ENCODE measurements around the gene KDM6B.

KDM6B gene

DNA sequence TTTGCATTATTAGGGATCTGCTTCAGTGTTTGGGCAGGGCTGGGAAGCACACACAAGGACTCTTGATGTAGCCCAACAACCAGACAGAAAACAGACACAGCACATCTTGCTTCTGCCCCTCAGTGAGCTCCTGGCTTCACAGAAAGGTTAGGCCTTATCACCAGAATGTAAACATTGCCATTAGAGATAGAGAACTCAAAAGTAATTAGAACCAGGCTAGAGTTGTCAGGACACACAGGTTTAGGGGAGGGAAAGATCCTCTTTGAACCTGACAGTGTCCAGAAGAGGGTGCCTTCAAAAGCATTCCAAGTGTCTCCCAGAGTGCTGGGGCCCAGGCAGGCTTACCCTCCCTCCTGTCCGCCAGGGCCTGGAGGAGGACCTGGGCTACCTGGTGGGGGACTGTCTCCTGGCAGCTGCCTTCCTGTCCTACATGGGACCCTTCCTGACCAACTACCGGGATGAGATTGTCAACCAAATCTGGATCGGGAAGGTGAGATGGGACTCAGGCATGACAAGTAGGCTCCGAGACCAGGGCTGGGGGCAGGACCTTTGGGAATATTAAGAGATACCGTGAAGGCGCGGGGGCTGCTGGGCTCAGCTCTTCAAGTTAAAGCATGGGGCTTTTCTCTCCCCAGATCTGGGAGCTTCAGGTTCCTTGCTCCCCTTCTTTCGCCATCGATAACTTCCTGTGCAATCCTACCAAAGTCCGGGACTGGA lies 16.9 kb upstream of the KDM6B start:
- TF ChIP-seq GATA3 (IDR thresholded peaks at IDR 0.05; ENCODE audit: low read depth, low read length) (no peak), GATA2 (IDR thresholded peaks at IDR 0.05; ENCODE audit: low read depth, low read length) (no peak)

DNA sequence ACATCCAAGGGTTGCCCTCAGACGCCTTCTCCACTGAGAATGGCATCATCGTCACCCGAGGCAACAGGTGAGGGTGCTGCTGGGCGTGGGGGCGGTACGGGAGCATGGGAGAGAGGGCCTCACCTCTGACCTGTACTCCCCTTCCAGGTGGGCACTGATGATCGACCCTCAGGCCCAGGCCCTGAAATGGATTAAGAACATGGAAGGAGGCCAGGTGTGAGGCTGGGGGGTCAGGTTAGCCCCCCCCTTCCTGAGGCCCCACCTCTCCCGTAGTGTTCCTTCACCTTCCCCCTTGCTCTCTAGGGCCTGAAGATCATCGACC lies 16.4 kb upstream of the KDM6B start:
- no peak for TF ChIP-seq GATA3 (IDR thresholded peaks at IDR 0.05; ENCODE audit: low read depth, low read length)
- no peak for TF ChIP-seq GATA2 (IDR thresholded peaks at IDR 0.05; ENCODE audit: low read depth, low read length)

DNA sequence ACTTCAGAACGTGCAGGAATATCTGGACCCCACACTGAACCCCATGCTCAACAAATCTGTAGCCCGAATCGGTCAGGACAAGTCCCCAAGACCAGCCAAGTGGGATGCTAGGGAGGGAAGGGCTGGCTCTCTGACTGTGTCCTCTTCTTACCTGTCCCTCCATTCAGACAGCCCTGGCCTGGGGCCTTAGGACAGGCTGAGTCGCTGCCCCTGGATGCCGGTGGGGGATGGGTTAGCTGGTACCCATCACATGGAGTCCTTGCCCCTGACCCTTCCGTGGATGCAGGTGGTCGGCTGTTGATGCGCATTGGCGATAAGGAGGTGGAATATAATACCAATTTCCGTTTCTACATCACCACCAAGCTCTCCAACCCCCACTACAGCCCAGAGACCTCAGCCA lies 16.0 kb upstream of the KDM6B start:
- TF ChIP-seq GATA3 (IDR thresholded peaks at IDR 0.05; ENCODE audit: low read depth, low read length) (no peak), GATA2 (IDR thresholded peaks at IDR 0.05; ENCODE audit: low read depth, low read length) (no peak)

DNA sequence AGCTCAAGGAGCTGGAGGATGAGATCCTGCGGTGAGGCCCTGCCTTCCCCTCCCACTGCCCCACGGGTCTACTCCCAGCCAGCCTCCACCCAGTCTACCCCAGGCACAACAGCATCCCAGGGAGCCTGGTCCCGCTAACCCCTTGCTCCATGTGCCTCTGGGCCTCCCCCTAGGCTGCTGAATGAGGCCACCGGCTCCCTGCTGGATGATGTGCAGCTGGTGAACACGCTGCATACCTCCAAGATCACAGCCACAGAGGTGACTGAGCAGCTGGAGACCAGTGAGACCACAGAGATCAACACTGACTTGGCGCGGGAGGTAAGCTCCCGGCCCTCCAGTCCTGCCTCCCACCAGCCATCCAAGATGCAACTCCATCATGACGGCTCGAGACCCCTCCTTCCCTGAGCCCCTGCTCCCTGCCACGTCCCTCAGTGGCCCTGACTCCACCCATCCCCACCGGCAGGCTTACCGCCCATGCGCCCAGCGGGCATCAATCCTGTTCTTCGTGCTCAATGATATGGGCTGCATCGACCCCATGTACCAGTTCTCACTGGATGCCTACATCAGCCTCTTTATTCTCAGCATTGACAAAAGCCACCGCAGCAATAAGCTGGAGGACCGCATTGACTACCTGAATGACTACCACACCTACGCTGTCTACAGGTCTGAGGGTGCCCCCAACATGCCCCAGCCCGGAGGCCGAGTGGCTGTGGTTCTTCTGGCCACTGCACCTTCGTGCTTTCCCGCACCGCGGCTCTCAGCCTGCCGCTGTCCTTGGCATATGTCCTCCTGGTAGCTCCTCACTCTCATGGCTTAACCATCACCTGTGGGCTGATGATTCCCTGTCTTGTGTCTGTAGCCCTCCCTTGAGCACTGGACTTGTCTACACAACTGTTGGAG lies 15.0 kb upstream of the KDM6B start:
- TF ChIP-seq GATA3 (IDR thresholded peaks at IDR 0.05; ENCODE audit: low read depth, low read length) (no peak), GATA2 (IDR thresholded peaks at IDR 0.05; ENCODE audit: low read depth, low read length) (no peak)

DNA sequence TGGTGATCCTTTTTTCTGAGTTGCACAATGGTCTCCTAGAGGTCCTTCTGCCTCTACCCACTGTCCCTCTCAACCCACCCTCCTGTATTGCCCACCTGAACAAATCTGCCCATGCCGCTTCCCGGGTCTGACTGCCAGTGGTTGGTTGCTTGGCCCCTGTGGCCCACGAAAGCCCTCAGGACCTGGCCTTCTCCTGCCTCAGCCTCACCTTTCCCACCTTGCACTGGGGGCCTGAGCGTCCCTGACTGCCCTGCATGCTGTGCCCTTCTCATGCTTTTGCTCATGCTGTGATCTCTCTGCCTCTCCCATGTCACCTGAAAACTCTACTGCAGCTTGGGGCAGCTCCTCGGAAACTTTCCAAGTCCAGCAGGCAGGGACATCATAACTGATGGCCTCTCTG lies 13.8 kb upstream of the KDM6B start:
- no peak for TF ChIP-seq GATA3 (IDR thresholded peaks at IDR 0.05; ENCODE audit: low read depth, low read length)
- TF ChIP-seq GATA2 (IDR thresholded peaks at IDR 0.05; ENCODE audit: low read depth, low read length) = no peak

DNA sequence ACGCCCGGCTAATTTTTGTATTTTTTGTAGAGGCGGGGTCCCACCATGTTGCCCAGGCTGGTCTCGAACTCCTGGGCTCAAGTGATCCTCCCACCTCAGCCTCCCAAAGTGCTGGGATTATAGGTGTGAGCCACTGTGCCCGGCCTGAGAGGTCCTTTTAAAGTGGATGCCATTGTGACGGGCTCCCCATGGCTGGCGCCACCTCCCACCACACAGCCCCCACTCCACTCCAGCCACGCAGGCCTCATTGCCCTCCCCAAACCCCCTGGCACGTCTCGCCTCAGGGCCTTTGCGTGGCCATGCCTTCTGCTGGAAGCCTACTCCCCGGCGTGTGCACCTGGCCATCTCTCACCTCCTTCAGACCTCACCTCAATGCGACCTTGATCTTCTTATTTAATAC lies 11.9 kb upstream of the KDM6B start:
- TF ChIP-seq GATA3 (IDR thresholded peaks at IDR 0.05; ENCODE audit: low read depth, low read length) (no peak), GATA2 (IDR thresholded peaks at IDR 0.05; ENCODE audit: low read depth, low read length) (no peak)

DNA sequence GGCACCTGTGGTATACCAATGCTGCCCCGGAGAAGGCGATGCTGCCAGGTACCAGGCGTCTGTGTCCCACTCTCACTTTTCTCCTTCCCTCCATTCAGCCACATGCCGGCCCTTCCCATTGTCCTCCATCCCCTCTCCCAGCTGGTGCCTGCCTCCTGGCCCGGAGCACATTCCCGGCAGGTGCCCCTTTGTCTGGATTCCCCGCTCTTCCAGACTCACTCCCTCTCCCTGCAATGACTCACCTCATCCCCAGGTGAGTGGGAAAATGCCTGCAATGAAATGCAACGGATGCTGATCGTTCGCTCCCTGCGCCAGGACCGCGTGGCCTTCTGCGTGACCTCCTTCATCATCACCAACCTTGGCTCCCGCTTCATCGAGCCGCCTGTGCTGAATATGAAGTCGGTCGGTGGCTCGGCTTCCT lies 10.4 kb upstream of the KDM6B start:
- TF ChIP-seq GATA2 (IDR thresholded peaks at IDR 0.05; ENCODE audit: low read depth, low read length) (no peak), GATA3 (IDR thresholded peaks at IDR 0.05; ENCODE audit: low read depth, low read length) (no peak)

DNA sequence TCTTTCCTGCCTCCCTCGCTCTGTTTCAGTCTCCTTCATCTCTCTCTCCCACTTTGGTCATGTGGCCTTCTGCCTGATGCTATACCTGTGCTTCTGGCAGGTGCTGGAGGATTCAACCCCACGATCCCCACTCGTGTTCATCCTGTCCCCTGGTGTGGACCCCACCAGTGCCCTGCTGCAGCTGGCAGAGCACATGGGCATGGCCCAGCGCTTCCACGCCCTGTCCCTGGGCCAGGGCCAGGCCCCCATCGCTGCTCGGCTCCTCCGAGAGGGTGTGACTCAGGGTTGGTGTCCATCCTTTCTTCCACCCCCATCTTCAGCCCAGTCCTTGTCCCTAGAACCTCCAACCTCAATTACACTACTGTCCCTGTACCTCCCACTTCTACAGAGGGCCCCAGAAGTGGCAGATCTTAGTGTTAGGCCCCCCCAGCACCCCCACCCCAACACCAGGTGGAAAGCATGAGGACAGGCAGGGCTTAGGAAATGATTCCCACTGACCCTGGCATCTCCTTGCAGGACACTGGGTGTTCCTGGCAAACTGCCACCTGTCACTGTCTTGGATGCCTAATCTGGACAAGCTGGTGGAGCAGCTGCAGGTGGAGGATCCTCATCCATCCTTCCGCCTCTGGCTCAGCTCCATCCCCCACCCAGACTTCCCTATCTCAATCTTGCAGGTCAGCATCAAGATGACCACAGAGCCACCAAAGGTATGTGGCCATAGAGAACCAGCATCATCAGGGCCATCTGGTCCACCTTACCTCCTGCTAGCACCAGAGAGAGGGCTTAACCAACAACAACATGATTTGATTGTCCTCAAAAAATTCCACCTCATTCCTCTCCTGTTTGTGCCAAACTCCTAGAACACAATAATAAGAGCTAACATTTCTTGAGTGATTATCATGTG lies 9.7 kb upstream of the KDM6B start:
- TF ChIP-seq GATA2 (IDR thresholded peaks at IDR 0.05; ENCODE audit: low read depth, low read length) (no peak), GATA3 (IDR thresholded peaks at IDR 0.05; ENCODE audit: low read depth, low read length) (no peak)

DNA sequence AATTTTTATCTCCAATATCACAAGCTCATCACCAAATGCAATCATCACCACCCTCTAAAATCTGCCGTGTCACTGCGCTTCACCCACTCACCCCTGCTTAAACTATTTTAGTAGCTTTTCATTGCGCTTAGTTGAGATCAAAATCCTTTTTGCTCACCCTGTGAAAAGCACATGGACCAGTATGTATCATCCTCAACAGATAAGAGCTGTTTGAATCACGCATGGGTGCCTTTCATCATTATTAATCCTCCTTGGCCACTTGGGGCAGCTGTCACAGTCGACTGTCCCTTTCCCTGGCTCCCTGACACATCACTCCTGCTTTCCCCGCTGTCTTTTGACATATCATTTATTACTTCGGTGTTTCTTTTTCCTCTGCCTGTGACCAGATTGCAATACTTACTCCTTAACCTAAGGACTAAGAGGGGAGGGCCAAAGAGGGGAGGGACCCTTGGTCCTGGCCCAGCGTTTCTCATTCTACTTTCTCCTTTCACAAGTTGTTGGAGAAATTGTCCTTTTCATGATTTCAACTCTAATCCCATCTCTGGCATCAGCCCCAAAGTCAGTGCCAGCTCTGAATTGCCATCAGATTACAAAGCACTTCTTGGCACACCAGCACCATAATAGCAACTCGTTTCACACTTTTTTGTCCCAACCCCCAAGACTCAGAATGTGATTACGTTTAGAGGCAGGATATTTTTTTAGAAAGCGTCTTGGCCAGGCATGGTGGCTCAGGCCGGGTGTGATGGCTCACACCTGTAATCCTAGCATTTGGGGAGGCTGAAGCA lies 8.6 kb upstream of the KDM6B start:
- TF ChIP-seq GATA2 (IDR thresholded peaks at IDR 0.05; ENCODE audit: low read depth, low read length) (no peak), GATA3 (IDR thresholded peaks at IDR 0.05; ENCODE audit: low read depth, low read length) (no peak)

DNA sequence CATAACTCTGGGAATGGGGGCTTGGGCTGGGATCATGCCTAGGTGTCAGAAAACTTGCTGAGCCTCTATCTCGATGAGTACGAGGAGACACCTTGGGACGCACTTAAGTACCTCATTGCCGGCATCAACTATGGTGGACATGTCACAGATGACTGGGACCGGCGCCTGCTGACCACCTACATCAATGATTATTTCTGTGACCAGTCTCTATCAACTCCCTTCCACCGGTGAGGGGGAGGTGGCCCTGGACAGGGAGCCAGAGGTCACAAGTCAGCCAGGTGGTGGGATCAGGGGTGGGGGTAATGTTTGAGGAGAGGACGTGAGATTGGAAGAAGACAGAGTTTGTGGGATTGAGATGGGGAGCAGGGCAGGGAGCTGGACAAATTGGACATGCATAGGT lies 3.4 kb upstream of the KDM6B start:
- no peak for TF ChIP-seq GATA3 (IDR thresholded peaks at IDR 0.05; ENCODE audit: low read depth, low read length)
- no peak for TF ChIP-seq GATA2 (IDR thresholded peaks at IDR 0.05; ENCODE audit: low read depth, low read length)

DNA sequence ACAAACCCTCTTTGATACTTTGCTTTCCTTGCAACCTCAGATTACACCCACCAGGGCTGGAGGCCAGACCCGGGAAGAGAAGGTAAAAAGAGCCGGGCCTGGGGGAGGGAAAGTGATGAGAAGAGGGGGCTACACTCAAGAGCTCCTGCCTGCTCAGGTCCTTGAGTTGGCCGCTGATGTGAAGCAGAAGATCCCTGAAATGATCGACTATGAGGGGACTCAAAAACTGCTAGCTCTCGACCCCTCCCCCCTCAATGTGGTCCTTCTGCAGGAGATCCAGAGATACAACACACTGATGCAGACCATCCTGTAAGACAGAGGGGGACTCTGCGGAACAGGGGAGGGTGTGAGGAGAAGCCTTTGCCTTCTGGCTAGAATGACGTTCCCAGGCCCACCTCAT lies 2.8 kb upstream of the KDM6B start:
- no peak for TF ChIP-seq GATA2 (IDR thresholded peaks at IDR 0.05; ENCODE audit: low read depth, low read length)
- TF ChIP-seq GATA3 (IDR thresholded peaks at IDR 0.05; ENCODE audit: low read depth, low read length) = no peak

DNA sequence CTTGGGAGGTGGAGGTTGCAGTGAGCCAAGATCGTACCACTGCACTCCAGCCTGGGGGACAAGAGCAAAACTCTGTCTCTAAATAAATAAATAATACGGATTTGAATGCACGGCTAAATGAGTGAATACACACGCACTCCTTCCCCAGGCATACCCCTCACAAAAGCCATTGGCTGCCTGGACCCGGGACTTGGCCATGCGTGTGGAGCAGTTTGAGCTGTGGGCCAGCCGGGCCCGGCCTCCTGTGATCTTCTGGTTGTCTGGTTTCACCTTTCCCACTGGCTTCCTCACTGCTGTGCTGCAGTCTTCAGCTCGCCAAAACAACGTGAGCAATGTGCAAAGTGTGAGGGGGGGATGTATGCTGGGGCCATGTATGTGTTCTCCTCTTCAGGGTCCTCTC lies 1.6 kb upstream of the KDM6B start:
- TF ChIP-seq GATA2 (IDR thresholded peaks at IDR 0.05; ENCODE audit: low read depth, low read length) (no peak), GATA3 (IDR thresholded peaks at IDR 0.05; ENCODE audit: low read depth, low read length) (no peak)

DNA sequence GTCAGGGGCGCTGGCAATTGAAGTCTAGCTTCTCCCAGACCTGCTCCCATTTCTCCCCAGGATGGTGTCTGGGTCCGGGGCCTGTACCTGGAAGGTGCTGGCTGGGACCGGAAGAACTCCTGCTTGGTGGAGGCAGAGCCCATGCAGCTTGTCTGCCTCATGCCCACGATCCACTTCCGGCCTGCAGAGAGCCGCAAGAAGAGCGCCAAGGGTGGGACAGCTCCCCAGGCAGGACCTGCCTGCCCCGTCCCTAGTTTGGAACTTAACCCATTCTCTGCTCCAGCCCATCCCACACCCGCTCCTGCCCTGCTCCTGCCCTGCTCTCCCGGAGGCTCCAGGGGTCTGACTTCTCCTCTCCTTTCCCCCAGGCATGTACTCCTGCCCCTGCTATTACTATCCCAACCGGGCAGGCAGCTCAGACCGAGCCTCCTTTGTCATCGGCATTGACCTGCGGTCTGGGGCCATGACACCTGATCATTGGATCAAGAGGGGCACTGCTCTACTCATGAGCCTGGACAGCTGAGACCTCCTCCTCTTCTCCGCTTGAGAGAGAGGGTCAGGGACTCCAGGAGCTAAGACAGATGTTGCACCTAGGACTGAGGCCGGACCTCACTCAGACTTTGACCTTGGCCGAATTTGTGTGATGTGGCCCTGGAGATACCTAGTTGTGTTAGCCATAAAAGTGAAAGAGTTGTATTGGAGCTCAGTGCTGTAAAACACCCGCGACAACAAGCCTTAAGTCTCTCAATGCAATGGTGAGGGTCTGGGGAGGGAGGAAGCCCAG lies 814 bp upstream of the KDM6B start:
- no peak for TF ChIP-seq GATA2 (IDR thresholded peaks at IDR 0.05; ENCODE audit: low read depth, low read length)
- TF ChIP-seq GATA3 (IDR thresholded peaks at IDR 0.05; ENCODE audit: low read depth, low read length) = no peak
